Endodermal cell (in vitro differentiated cells): Measurements from ENCODE around the gene PLXNA2. TPM values are rescaled to one million over a fixed set of nuclear protein-coding genes. Genes with fewer than 3 reads are reported as not detected.

ENCODE experiments used
- DNase-seq: peaks from one replicate; pipeline ENCODE4 v3.0.0-alpha.2; 2017
- H3K27ac ChIP-seq: 2 replicates; pipeline ENCODE4 v1.5.1; 2013; ENCODE audit warnings: mild to moderate bottlenecking, low read depth, low read length, moderate library complexity
- H3K27me3 ChIP-seq: 2 replicates; pipeline ENCODE4 v1.6.1; 2013; ENCODE audit warnings: mild to moderate bottlenecking, low read length, moderate library complexity; ENCODE audit not compliant: insufficient read depth, control insufficient read depth, poor library complexity, severe bottlenecking
- H3K36me3 ChIP-seq: 2 replicates; pipeline ENCODE4 v1.7.0; 2013; ENCODE audit warnings: mild to moderate bottlenecking, low read length, moderate library complexity; ENCODE audit not compliant: control insufficient read depth, insufficient read depth
- H3K4me1 ChIP-seq: one replicate; pipeline ENCODE4 v1.7.0; 2013; ENCODE audit warnings: low read length; ENCODE audit not compliant: control insufficient read depth, insufficient read depth
- H3K4me3 ChIP-seq: 2 replicates; pipeline ENCODE4 v1.5.1; 2013; ENCODE audit warnings: mild to moderate bottlenecking, low read length, moderate library complexity
- H3K9ac ChIP-seq: 2 replicates; pipeline ENCODE4 v1.6.1; 2013; ENCODE audit warnings: mild to moderate bottlenecking, low read length, moderate library complexity; ENCODE audit not compliant: poor library complexity, severe bottlenecking; ENCODE audit errors: extremely low read depth
- H3K9me3 ChIP-seq: 2 replicates; pipeline ENCODE4 v1.6.1; 2013; ENCODE audit warnings: mild to moderate bottlenecking, low read length, moderate library complexity; ENCODE audit not compliant: control insufficient read depth
- H3K27ac Mint-ChIP-seq: 2 replicates; pipeline ENCODE4 v1.8.0; 2020; ENCODE audit warnings: mixed read lengths
- H3K27me3 Mint-ChIP-seq: 2 replicates; pipeline ENCODE4 v1.8.0; 2021; ENCODE audit warnings: mild to moderate bottlenecking, mixed read lengths; ENCODE audit not compliant: insufficient read depth
- H3K36me3 Mint-ChIP-seq: 2 replicates; pipeline ENCODE4 v1.8.0; 2020; ENCODE audit warnings: low read depth, mixed read lengths
- H3K4me1 Mint-ChIP-seq: 2 replicates; pipeline ENCODE4 v1.8.0; 2020; ENCODE audit warnings: mixed read lengths
- H3K4me3 Mint-ChIP-seq: 2 replicates; pipeline ENCODE4 v1.8.0; 2020; ENCODE audit warnings: mild to moderate bottlenecking, moderate library complexity, mixed read lengths
- H3K9me3 Mint-ChIP-seq: 2 replicates; pipeline ENCODE4 v1.8.0; 2020; ENCODE audit warnings: mild to moderate bottlenecking, mixed read lengths
- CTCF ChIP-seq: fragments of 200-600 bp; sonication (generic); conservative IDR thresholded peaks from 2 replicates; pipeline ENCODE4 v1.5.0; 2021; ENCODE audit warnings: antibody characterized with exemption, mild to moderate bottlenecking
- WGBS, 2 experiments: methylation state at CpG; one replicate each; pipeline versions ENCODE4 v1.1.5 to v1.1.7; 2013; ENCODE audit warnings: missing lambda C conversion rate in 2 of 2, mixed read lengths in 1 of 2; ENCODE audit not compliant: insufficient coverage in 1 of 2, insufficient read length in 1 of 2; 5-methylcytosine and 5-hydroxymethylcytosine counted together
- total RNA-seq, 2 donors: library from RNA; stranded (reverse); fragmentation: NEBNext Ultra II Directional in 1 of 2; extraction: Animal tissue kit (Norgen Biotek cat#: 25700) in 1 of 2; gene quantifications; 2 replicates in 1 of 2; 3 replicates in 1 of 2; pipeline ENCODE4 v1.2.1, GENCODE V29; 2021

The PLXNA2 gene
- total RNA-seq, 2 donors from 2014 or later, result 61.2 to 86.1 TPM

GRCh38 chr1:208141610-208142192 is 102.5 kb downstream of the PLXNA2 start:
- no peak overlapping the region for H3K27ac Mint-ChIP-seq

DNA sequence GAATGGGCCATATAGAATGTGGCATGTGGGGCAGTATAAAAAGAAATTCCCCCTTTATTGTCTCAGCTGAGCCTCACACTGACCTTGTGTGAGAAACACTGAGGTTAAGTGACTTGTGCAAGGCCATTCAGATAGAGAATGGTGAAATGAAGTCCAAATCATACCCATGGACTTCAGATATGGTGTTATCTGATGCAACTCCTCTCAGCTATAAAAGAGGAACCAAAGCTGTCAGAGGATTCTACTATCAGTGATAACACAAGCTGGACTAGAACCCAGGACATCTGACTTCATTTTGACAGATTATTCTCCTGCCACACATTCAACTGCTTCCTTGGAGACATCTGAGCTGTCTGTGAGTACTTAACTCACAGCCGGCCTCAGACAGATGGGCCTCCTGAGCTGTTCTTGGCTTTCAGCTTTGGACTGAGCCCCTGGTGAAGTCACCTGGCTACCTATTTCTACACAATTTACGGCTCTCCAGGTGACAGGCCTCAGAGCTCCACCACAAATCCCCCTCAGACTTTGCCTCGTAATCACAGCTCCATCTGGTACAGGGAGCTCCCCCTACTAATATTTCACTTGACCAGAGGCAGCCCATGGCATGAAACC is 104.6 kb downstream of the PLXNA2 start:
- peaks cover 98% of the 10 kb centered on the region for H3K36me3 ChIP-seq
- H3K9ac ChIP-seq, result no peak overlapping the region
- 50 to 64% methylated on average over 2 to 3 of the region's 3 CpGs for WGBS, 2 experiments
- no peak for TF ChIP-seq CTCF
- no peak for DNase-seq
- Mint-ChIP-seq H3K4me3 (no peak overlapping the region), H3K36me3 (peaks cover 38% of the 10 kb centered on the region), H3K27me3 (no peaks in the 10 kb centered on the region), H3K27ac (no peak overlapping the region), H3K4me1 (peaks cover 19% of the 10 kb centered on the region), H3K9me3 (no peaks in the 10 kb centered on the region)
- no peaks in the 10 kb centered on the region for H3K27me3 ChIP-seq
- H3K4me1 ChIP-seq, result peaks cover 13% of the 10 kb centered on the region
- no peak overlapping the region for H3K4me3 ChIP-seq
- H3K9me3 ChIP-seq, result no peaks in the 10 kb centered on the region
- no peak overlapping the region for H3K27ac ChIP-seq

More at GRCh38 chr1:208141610-208142192, 102.5 kb downstream of the PLXNA2 start:
- Mint-ChIP-seq H3K9me3 (no peaks in the 10 kb centered on the region), H3K36me3 (peaks cover 43% of the 10 kb centered on the region), H3K27me3 (no peaks in the 10 kb centered on the region), H3K4me3 (no peak overlapping the region), H3K4me1 (peaks cover 20% of the 10 kb centered on the region)
- peaks cover 94% of the 10 kb centered on the region for H3K36me3 ChIP-seq
- H3K9ac ChIP-seq, result no peak overlapping the region
- no peaks in the 10 kb centered on the region for H3K27me3 ChIP-seq
- H3K4me3 ChIP-seq, result no peak overlapping the region
- no peak for DNase-seq
- H3K27ac ChIP-seq, result no peak overlapping the region
- H3K4me1 ChIP-seq, result peaks cover 5% of the 10 kb centered on the region
- WGBS, 2 experiments, result 94 to 95% methylated on average over 2 to 5 of the region's 5 CpGs
- no peaks in the 10 kb centered on the region for H3K9me3 ChIP-seq
- no peak for TF ChIP-seq CTCF

DNA sequence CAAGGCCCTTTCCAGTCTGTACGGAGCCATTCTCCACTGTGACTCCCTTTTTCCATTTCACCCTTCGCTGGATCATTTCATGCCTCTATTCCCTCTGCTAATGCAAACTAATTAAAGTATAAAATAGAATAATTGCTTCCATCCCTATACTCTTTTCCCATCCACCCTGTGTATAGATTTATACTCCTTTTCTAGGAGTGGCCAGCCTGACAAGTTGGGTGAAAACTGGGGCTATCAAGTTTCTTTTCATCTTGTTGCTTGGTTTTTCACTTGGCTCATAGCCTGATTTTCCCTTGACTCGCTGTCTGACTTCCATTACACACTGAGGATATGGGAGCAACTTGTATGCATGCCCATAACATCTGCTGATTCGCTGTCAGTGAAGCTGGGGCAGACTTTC is 107.0 kb downstream of the PLXNA2 start:
- H3K36me3 ChIP-seq, result peaks cover 97% of the 10 kb centered on the region
- no peaks in the 10 kb centered on the region for H3K9me3 ChIP-seq
- H3K36me3 Mint-ChIP-seq, result peaks cover 38% of the 10 kb centered on the region
- no peak overlapping the region for H3K27ac ChIP-seq
- H3K4me1 Mint-ChIP-seq, result peaks cover 29% of the 10 kb centered on the region
- H3K4me1 ChIP-seq, result peaks cover 21% of the 10 kb centered on the region
- no peaks in the 10 kb centered on the region for H3K27me3 ChIP-seq
- H3K9ac ChIP-seq, result no peak overlapping the region
- H3K27ac Mint-ChIP-seq, result no peak overlapping the region
- TF ChIP-seq CTCF, result no peak
- no peaks in the 10 kb centered on the region for H3K27me3 Mint-ChIP-seq
- no peak overlapping the region for H3K4me3 Mint-ChIP-seq
- H3K4me3 ChIP-seq, result no peak overlapping the region
- WGBS, 2 experiments, result 96 to 97% methylated on average over 3 to 4 of the region's 4 CpGs
- no peaks in the 10 kb centered on the region for H3K9me3 Mint-ChIP-seq
- no peak for DNase-seq
